ENCODE results near the gene APPBP2. TPM values are rescaled to one million over a fixed set of nuclear protein-coding genes. Genes with fewer than 3 reads are reported as not detected.

APPBP2 gene
- polyA plus RNA-seq, 1 donor (not counting 4 experiments of a cell fraction or from before 2014, with no cell fraction given) = 21.1 TPM

DNA sequence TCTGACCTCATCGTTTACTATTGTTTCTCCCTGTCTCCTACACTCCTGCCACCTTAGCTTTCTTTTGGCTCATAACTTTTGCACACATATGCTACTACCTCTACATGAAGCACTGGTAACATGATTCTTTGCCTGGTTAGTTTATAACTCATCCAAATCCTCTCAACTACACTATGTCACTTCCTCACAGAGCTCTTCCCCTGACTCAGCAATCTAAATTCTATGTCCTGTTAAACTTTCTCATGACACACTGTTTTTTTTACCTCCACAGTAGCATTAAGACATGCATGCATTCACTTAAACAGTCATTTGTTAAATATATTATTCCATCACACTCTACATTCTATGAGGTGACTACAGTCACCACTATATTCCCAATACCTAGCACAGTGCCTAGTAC is 19.7 kb downstream of the APPBP2 start:
- dilution Hi-C loops (cut with MboI; ENCODE audit: extremely low pct_ligation_motif_present, low sequenced_read_pairs) = no loop called here

DNA sequence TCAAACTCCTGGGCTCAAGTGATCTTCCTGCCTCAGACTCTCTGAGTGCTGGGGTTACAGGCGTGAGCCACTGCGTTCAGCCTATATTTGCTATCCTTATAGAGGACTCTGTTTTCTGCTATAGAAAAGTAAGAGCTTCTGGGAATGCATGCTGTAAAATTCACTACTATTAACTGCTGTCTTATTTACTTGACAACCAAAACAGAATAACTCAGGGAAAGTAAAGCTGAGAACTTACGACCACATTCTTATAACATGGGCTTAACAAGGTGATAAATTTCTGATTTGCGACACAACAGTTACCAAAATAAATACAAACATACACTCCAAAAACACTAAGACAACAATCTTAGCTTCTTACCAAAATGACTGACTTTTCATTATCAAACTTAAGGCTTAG is 23.9 kb downstream of the APPBP2 start:
- Histone ChIP-seq H3K9me3 (ENCODE audit: control insufficient read depth, low read depth, low read length) (no peaks in the 10 kb centered on the region), H3K27me3 (ENCODE audit: control insufficient read depth, extremely low read depth, insufficient read depth, low read length) (no peaks in the 10 kb centered on the region), H3K4me3 (ENCODE audit: control insufficient read depth in 2 of 3, extremely low read depth in 1 of 3, insufficient read depth in 2 of 3, low read depth in 1 of 3, low read length in 3 of 3) (no peak overlapping the region), H3K79me2 (ENCODE audit: control insufficient read depth, insufficient read depth, low read length) (peaks cover 48% of the 10 kb centered on the region), H3K9ac (ENCODE audit: control insufficient read depth, extremely low read depth, insufficient read depth, low read length) (no peak overlapping the region), H4K20me1 (ENCODE audit: control insufficient read depth, extremely low read depth, insufficient read depth, low read length) (peaks cover 3% of the 10 kb centered on the region), H3K36me3 (ENCODE audit: control insufficient read depth in 2 of 2, extremely low read depth in 1 of 2, insufficient read depth in 2 of 2, low read length in 2 of 2) (no peaks in the 10 kb centered on the region), H3K27ac (ENCODE audit: control insufficient read depth, insufficient read depth, low read length) (no peak overlapping the region), H3K4me2 (ENCODE audit: control insufficient read depth, extremely low read depth, insufficient read depth, low read depth, low read length) (no peak overlapping the region), H3K9me1 (ENCODE audit: control insufficient read depth, extremely low read depth, insufficient read depth, low read length) (no peaks in the 10 kb centered on the region), H2AFZ (ENCODE audit: control insufficient read depth, low read length) (no peak overlapping the region), H3K4me1 (ENCODE audit: control insufficient read depth, extremely low read depth, insufficient read depth, low read length) (peaks cover 5% of the 10 kb centered on the region)
- TF ChIP-seq EZH2 (IDR thresholded peaks at IDR 0.05; ENCODE audit: low read length) = no peak
- TF ChIP-seq, protein P1, sequence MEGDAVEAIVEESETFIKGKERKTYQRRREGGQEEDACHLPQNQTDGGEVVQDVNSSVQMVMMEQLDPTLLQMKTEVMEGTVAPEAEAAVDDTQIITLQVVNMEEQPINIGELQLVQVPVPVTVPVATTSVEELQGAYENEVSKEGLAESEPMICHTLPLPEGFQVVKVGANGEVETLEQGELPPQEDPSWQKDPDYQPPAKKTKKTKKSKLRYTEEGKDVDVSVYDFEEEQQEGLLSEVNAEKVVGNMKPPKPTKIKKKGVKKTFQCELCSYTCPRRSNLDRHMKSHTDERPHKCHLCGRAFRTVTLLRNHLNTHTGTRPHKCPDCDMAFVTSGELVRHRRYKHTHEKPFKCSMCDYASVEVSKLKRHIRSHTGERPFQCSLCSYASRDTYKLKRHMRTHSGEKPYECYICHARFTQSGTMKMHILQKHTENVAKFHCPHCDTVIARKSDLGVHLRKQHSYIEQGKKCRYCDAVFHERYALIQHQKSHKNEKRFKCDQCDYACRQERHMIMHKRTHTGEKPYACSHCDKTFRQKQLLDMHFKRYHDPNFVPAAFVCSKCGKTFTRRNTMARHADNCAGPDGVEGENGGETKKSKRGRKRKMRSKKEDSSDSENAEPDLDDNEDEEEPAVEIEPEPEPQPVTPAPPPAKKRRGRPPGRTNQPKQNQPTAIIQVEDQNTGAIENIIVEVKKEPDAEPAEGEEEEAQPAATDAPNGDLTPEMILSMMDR (optimal IDR thresholded peaks at IDR 0.05 in 1 of 3, IDR thresholded peaks at IDR 0.05 in 1 of 3, conservative IDR thresholded peaks at IDR 0.05 in 1 of 3; ENCODE audit: extremely low read depth in 1 of 3, insufficient read depth in 2 of 3, low read length in 3 of 3) = no peak
- dilution Hi-C loops (cut with MboI; ENCODE audit: extremely low pct_ligation_motif_present, low sequenced_read_pairs) = no loop called here
- FAIRE-seq (no peak), DNase-seq (ENCODE audit: low read depth, low spot score) (no peak)

More for the DNA sequence above, 19.7 kb downstream of the APPBP2 start:
- no peaks in the 10 kb centered on the region for H3K9me1 ChIP-seq (ENCODE audit: control insufficient read depth, extremely low read depth, insufficient read depth, low read length)
- peaks cover 5% of the 10 kb centered on the region for H3K4me1 ChIP-seq (ENCODE audit: control insufficient read depth, extremely low read depth, insufficient read depth, low read length)
- H4K20me1 ChIP-seq (ENCODE audit: control insufficient read depth, extremely low read depth, insufficient read depth, low read length) = peaks cover 3% of the 10 kb centered on the region
- H3K4me3 ChIP-seq (ENCODE audit: control insufficient read depth in 2 of 3, extremely low read depth in 1 of 3, insufficient read depth in 2 of 3, low read depth in 1 of 3, low read length in 3 of 3) = no peak overlapping the region
- peak overlapping the region; percentile 1 for H3K4me2 ChIP-seq (ENCODE audit: control insufficient read depth, extremely low read depth, insufficient read depth, low read depth, low read length)
- peaks cover 64% of the 10 kb centered on the region for H3K79me2 ChIP-seq (ENCODE audit: control insufficient read depth, insufficient read depth, low read length)
- no peak overlapping the region for H3K9ac ChIP-seq (ENCODE audit: control insufficient read depth, extremely low read depth, insufficient read depth, low read length)
- H3K27me3 ChIP-seq (ENCODE audit: control insufficient read depth, extremely low read depth, insufficient read depth, low read length) = no peaks in the 10 kb centered on the region
- TF ChIP-seq EZH2 (IDR thresholded peaks at IDR 0.05; ENCODE audit: low read length) = no peak
- H3K9me3 ChIP-seq (ENCODE audit: control insufficient read depth, low read depth, low read length) = no peaks in the 10 kb centered on the region
- no peak for FAIRE-seq
- H2AFZ ChIP-seq (ENCODE audit: control insufficient read depth, low read length) = no peak overlapping the region
- peak overlapping the region; percentile 23 for H3K27ac ChIP-seq (ENCODE audit: control insufficient read depth, insufficient read depth, low read length)
- no peak for DNase-seq (ENCODE audit: low read depth, low spot score)
- peaks cover 0 to 1% of the 10 kb centered on the region in 2 experiments for H3K36me3 ChIP-seq (ENCODE audit: control insufficient read depth in 2 of 2, extremely low read depth in 1 of 2, insufficient read depth in 2 of 2, low read length in 2 of 2)

DNA sequence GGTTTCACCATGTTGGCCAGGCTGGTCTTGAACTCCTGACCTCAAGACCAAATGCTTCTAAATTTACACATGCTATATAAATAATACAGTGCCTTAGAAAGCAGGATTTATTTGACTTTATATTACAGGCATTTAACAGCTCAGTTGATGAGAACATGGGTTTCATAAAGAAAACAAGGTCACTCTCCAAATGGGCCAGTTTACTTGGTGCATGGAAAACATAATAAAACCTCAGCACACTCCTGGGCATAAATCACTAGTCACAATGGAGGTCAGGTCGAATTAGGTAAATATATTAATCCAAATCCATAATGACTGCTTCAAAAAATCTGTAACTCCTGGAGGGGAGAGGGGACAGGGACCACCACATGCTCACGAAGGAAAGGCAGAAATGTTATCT is 24.5 kb downstream of the APPBP2 start:
- dilution Hi-C loops (cut with MboI; ENCODE audit: extremely low pct_ligation_motif_present, low sequenced_read_pairs) = no loop called here
- Histone ChIP-seq H3K4me3 (ENCODE audit: control insufficient read depth in 2 of 3, extremely low read depth in 1 of 3, insufficient read depth in 2 of 3, low read depth in 1 of 3, low read length in 3 of 3) (no peak overlapping the region), H4K20me1 (ENCODE audit: control insufficient read depth, extremely low read depth, insufficient read depth, low read length) (peaks cover 3% of the 10 kb centered on the region), H3K9ac (ENCODE audit: control insufficient read depth, extremely low read depth, insufficient read depth, low read length) (no peak overlapping the region), H3K4me1 (ENCODE audit: control insufficient read depth, extremely low read depth, insufficient read depth, low read length) (peaks cover 5% of the 10 kb centered on the region), H2AFZ (ENCODE audit: control insufficient read depth, low read length) (no peak overlapping the region), H3K79me2 (ENCODE audit: control insufficient read depth, insufficient read depth, low read length) (peaks cover 45% of the 10 kb centered on the region), H3K9me1 (ENCODE audit: control insufficient read depth, extremely low read depth, insufficient read depth, low read length) (no peaks in the 10 kb centered on the region), H3K4me2 (ENCODE audit: control insufficient read depth, extremely low read depth, insufficient read depth, low read depth, low read length) (no peak overlapping the region), H3K36me3 (ENCODE audit: control insufficient read depth in 2 of 2, extremely low read depth in 1 of 2, insufficient read depth in 2 of 2, low read length in 2 of 2) (no peaks in the 10 kb centered on the region), H3K27ac (ENCODE audit: control insufficient read depth, insufficient read depth, low read length) (no peak overlapping the region), H3K27me3 (ENCODE audit: control insufficient read depth, extremely low read depth, insufficient read depth, low read length) (no peaks in the 10 kb centered on the region), H3K9me3 (ENCODE audit: control insufficient read depth, low read depth, low read length) (no peaks in the 10 kb centered on the region)
- FAIRE-seq (no peak), DNase-seq (ENCODE audit: low read depth, low spot score) (no peak)
- TF ChIP-seq EZH2 (IDR thresholded peaks at IDR 0.05; ENCODE audit: low read length) = no peak
- TF ChIP-seq, protein P1 (optimal IDR thresholded peaks at IDR 0.05 in 1 of 3, IDR thresholded peaks at IDR 0.05 in 1 of 3, conservative IDR thresholded peaks at IDR 0.05 in 1 of 3; ENCODE audit: extremely low read depth in 1 of 3, insufficient read depth in 2 of 3, low read length in 3 of 3) = no peak

Measured in keratinocyte (primary cell).